Gastrocnemius medialis (tissue), 4 donors: ENCODE results near the gene ZNF76. TPM values are rescaled to one million over a fixed set of nuclear protein-coding genes. Genes with fewer than 3 reads are reported as not detected.

Experiments used
- ATAC-seq, 2 donors: fragments of 150-250 bp; one replicate each; pipeline ENCODE4 v1.9.1; 2016
- DNase-seq, 2 donors: peaks; one replicate each; pipeline ENCODE4 v3.0.0-alpha.2; 2019
- H3K27ac ChIP-seq, 4 donors: fragments of 200-600 bp; sonication (generic); 1 replicate in 1 of 4; 2 replicates in 3 of 4; pipeline ENCODE4 v1.5.1; 2016 to 2018; ENCODE audit warnings: mild to moderate bottlenecking in 2 of 4, moderate library complexity in 1 of 4
- H3K27me3 ChIP-seq, 3 donors: fragments of 200-600 bp; sonication (generic) in 2 of 3; 1 replicate in 1 of 3; 2 replicates in 2 of 3; pipeline versions ENCODE4 v1.5.1 to v1.6.0; 2016 to 2019; ENCODE audit warnings: mild to moderate bottlenecking in 1 of 3, moderate library complexity in 1 of 3
- H3K36me3 ChIP-seq, 2 donors: fragments of 200-600 bp; sonication (generic) in 1 of 2; one replicate each; pipeline ENCODE4 v1.5.1; 2017 to 2018
- H3K4me1 ChIP-seq, 2 donors: fragments of 200-600 bp; sonication (generic) in 1 of 2; one replicate each; pipeline ENCODE4 v1.5.1; 2016 to 2017; ENCODE audit warnings: mild to moderate bottlenecking in 2 of 2
- H3K4me3 ChIP-seq, 4 donors: fragments of 200-600 bp; sonication (generic) in 3 of 4; 1 replicate in 1 of 4; 2 replicates in 3 of 4; pipeline ENCODE4 v1.5.1; 2016 to 2019; ENCODE audit warnings: mild to moderate bottlenecking in 2 of 4
- H3K9me3 ChIP-seq, 3 donors: fragments of 200-600 bp; sonication (generic) in 2 of 3; 1 replicate in 1 of 3; 2 replicates in 2 of 3; pipeline ENCODE4 v1.5.1; 2016 to 2019
- POLR2A ChIP-seq, 2 donors: fragments of 450-650 bp; IDR thresholded peaks; one replicate each; pipeline ENCODE4 v1.6.1; 2017; ENCODE audit warnings: antibody characterized with exemption in 2 of 2, mild to moderate bottlenecking in 2 of 2, moderate library complexity in 2 of 2
- in situ Hi-C, 4 donors: fragments of 200-750 bp; cut with MboI; loops; one replicate each; pipeline versions ENCODE4 v1.15.0 to v1.8.0; 2017; ENCODE audit warnings: low sequenced_read_pairs in 4 of 4
- intact Hi-C: fragments of 100-400 bp; cut with DNase I; formaldehyde crosslinking; loops from one replicate; pipeline ENCODE4 v1.15.1; 2023; ENCODE audit warnings: low total_unique reads
- total RNA-seq, 4 donors: library from RNA; depleted of rRNA; stranded (reverse); fragments of >200 nt; gene quantifications; one replicate each; pipeline versions ENCODE4 v1.1.0 to v1.2.3, GENCODE V29; 2016
- TF ChIP-seq, protein P1 (sequence below), 5 experiments: fragments of 450-650 bp in 3 of 5; fragments of 200-600 bp in 2 of 5; sonication (generic) in 2 of 5; IDR thresholded peaks in 4 of 5; conservative IDR thresholded peaks in 1 of 5; 1 replicate in 4 of 5; 2 replicates in 1 of 5; pipeline ENCODE4 v1.5.1; 2016 to 2019; ENCODE audit warnings: antibody characterized with exemption in 5 of 5, mild to moderate bottlenecking in 3 of 5, moderate library complexity in 3 of 5

The ZNF76 gene
- total RNA-seq, 4 donors from 2014 or later = 26.1 to 35.2 (median 27.5) TPM

DNA sequence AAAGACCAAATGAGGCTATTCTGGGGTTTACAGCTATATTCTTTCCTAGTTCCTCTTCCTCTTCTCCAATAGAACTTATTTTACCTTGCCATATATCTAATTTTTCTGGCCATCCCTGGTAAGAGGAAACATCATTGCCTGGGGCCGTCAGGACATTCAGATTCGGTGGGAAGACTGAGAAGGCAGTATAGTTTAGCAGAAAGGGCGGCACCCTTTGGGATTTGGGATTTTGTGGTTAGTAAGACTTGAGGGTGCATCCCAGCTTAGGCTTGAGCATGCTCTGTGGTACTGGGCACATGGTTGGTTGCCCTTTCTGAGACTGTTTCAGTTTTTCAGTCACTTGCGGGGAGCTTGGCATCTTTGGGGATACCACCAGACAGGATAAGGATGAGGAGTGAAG lies 24.6 kb upstream of the ZNF76 start:
- H3K9me3 ChIP-seq = no peaks in the 10 kb centered on the region
- H3K27ac ChIP-seq = no peak overlapping the region
- no peak for ATAC-seq
- peaks cover 0 to 3% of the 10 kb centered on the region in 2 donors for H3K4me1 ChIP-seq
- H3K36me3 ChIP-seq = no peaks in the 10 kb centered on the region
- intact Hi-C loops = no loop called here
- TF ChIP-seq POLR2A (IDR thresholded peaks at IDR 0.05) = no peak
- TF ChIP-seq, protein P1, sequence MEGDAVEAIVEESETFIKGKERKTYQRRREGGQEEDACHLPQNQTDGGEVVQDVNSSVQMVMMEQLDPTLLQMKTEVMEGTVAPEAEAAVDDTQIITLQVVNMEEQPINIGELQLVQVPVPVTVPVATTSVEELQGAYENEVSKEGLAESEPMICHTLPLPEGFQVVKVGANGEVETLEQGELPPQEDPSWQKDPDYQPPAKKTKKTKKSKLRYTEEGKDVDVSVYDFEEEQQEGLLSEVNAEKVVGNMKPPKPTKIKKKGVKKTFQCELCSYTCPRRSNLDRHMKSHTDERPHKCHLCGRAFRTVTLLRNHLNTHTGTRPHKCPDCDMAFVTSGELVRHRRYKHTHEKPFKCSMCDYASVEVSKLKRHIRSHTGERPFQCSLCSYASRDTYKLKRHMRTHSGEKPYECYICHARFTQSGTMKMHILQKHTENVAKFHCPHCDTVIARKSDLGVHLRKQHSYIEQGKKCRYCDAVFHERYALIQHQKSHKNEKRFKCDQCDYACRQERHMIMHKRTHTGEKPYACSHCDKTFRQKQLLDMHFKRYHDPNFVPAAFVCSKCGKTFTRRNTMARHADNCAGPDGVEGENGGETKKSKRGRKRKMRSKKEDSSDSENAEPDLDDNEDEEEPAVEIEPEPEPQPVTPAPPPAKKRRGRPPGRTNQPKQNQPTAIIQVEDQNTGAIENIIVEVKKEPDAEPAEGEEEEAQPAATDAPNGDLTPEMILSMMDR (IDR thresholded peaks at IDR 0.05 in 4 of 5, conservative IDR thresholded peaks at IDR 0.05 in 1 of 5) = no peak
- H3K4me3 ChIP-seq = no peak overlapping the region
- in situ Hi-C loops = loop anchor here in 2 of 4 donors (25.0 kb wide), 1 partner anchor 248 kb away; no protein-coding TSS in a partner anchor
- H3K27me3 ChIP-seq = no peaks in the 10 kb centered on the region
- DNase-seq = no peak

DNA sequence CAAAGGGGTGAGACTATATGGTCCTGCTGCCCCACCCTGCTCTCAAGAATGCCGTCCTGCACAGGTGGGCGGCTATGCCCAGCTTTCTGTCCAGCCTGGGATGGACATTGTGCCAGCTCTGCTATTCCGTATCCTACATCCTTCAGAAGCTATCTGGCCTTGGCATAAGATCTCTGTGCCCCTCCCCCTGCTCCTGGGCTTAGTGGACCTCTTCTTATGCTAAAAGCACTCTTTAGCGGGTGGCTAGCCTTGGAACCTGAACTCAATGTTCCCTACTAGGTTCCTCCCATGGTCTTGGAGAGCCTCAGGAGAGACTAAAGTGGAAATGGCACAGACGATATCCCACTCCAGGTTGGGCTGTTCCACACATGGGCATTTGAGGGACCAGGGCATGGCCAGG lies 23.3 kb upstream of the ZNF76 start:
- DNase-seq (no peak), ATAC-seq (no peak)
- H3K27ac ChIP-seq = no peak overlapping the region
- no peak overlapping the region for H3K4me3 ChIP-seq
- no peak for TF ChIP-seq POLR2A (IDR thresholded peaks at IDR 0.05)
- TF ChIP-seq, protein P1 (IDR thresholded peaks at IDR 0.05 in 4 of 5, conservative IDR thresholded peaks at IDR 0.05 in 1 of 5) = no peak
- peaks cover 0 to 3% of the 10 kb centered on the region in 2 donors for H3K4me1 ChIP-seq
- in situ Hi-C loops = loop anchor here in 2 of 4 donors (25.0 kb wide), 1 partner anchor 249 kb away; no protein-coding TSS in a partner anchor
- intact Hi-C loops = no loop called here
- H3K36me3 ChIP-seq = no peaks in the 10 kb centered on the region
- no peaks in the 10 kb centered on the region for H3K9me3 ChIP-seq
- no peaks in the 10 kb centered on the region for H3K27me3 ChIP-seq

DNA sequence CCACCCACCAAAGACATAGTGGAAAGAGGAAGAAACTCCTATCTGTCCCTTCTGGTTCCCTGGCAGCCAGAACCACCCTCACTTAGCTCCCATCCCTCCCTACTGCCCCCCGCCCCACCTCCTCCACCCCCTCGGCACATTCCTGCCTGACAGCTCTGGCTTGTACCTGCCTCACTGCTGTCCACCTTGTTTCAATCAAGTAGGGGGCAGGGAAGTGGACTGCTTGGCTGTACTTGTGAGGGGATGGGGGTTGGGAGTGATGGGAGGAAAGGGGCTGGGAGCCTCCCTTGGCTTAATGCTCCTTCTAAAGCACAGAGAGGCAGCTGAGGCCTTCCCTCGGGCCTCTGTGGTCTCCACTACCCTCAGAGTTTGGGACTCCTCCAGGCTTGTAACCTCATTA lies 22.1 kb upstream of the ZNF76 start:
- Histone ChIP-seq H3K9me3 (no peaks in the 10 kb centered on the region), H3K27ac (no peak overlapping the region), H3K36me3 (no peaks in the 10 kb centered on the region), H3K27me3 (no peaks in the 10 kb centered on the region), H3K4me3 (no peak overlapping the region), H3K4me1 (peaks cover 0 to 3% of the 10 kb centered on the region in 2 donors)
- ATAC-seq (no peak), DNase-seq (no peak)
- in situ Hi-C loops (loop anchor here in 2 of 4 donors (25.0 kb wide), 1 partner anchor 250 kb away; no protein-coding TSS in a partner anchor), intact Hi-C loops (no loop called here)
- no peak for TF ChIP-seq POLR2A (IDR thresholded peaks at IDR 0.05)
- TF ChIP-seq, protein P1 (IDR thresholded peaks at IDR 0.05 in 4 of 5, conservative IDR thresholded peaks at IDR 0.05 in 1 of 5) = no peak

DNA sequence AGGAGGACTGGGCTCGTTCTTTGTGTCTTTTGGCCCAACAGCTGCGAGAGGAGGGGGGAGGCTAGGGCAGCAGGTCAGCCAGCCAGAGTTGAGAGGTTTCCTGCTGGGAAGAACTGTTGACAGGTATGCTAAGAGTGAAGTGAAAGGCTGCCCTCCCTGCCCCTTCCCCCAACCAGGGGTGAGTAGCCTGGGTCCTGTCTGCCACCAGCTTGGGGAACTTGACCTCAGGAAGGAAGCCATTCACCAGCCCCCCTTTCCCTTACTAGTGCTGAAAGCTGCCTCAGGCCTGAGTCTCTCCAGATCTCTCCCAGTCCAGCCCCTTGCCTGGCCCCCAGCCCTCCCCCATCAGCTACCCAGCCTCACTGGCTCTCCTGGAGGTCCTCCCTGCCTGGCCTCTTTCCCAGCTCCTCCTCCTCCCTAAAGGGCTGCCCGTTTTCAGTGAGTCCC lies 20.7 kb upstream of the ZNF76 start:
- no peak overlapping the region for H3K4me3 ChIP-seq
- peaks cover 0 to 3% of the 10 kb centered on the region in 2 donors for H3K4me1 ChIP-seq
- ATAC-seq = no peak
- H3K27ac ChIP-seq = no peak overlapping the region
- in situ Hi-C loops = loop anchor here in 2 of 4 donors (25.0 kb wide), 1 partner anchor 252 kb away; no protein-coding TSS in a partner anchor
- intact Hi-C loops = no loop called here
- no peaks in the 10 kb centered on the region for H3K36me3 ChIP-seq
- no peaks in the 10 kb centered on the region for H3K9me3 ChIP-seq
- no peak for DNase-seq
- H3K27me3 ChIP-seq = no peaks in the 10 kb centered on the region
- TF ChIP-seq, protein P1 (IDR thresholded peaks at IDR 0.05 in 4 of 5, conservative IDR thresholded peaks at IDR 0.05 in 1 of 5) = no peak
- no peak for TF ChIP-seq POLR2A (IDR thresholded peaks at IDR 0.05)

DNA sequence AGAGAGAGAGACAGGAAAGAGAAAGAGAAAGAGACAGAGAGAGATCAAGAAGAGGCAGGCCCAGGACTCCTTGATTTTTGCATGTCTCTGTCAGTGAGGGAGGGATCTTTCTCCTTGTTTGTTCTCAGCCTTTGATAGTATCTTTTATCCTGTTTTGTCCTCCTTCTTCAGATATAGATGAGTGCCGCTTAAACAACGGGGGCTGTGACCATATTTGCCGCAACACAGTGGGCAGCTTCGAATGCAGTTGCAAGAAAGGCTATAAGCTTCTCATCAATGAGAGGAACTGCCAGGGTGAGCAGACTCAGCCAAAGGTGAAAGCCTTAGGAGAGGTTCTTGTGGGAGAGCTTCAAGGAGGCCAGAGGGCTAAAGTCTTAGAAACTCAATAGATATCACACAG lies 20.0 kb upstream of the ZNF76 start:
- Histone ChIP-seq H3K36me3 (no peaks in the 10 kb centered on the region), H3K27me3 (no peaks in the 10 kb centered on the region), H3K4me3 (no peak overlapping the region), H3K9me3 (no peaks in the 10 kb centered on the region), H3K27ac (no peak overlapping the region), H3K4me1 (peaks cover 0 to 3% of the 10 kb centered on the region in 2 donors)
- intact Hi-C loops (no loop called here), in situ Hi-C loops (loop anchor here in 2 of 4 donors (25.0 kb wide), 1 partner anchor 252 kb away; no protein-coding TSS in a partner anchor)
- no peak for ATAC-seq
- no peak for TF ChIP-seq POLR2A (IDR thresholded peaks at IDR 0.05)
- TF ChIP-seq, protein P1 (IDR thresholded peaks at IDR 0.05 in 4 of 5, conservative IDR thresholded peaks at IDR 0.05 in 1 of 5) = no peak
- no peak for DNase-seq
